Activated CD8-positive, alpha-beta memory T cell treated with anti-CD3 and anti-CD28 coated beads, Interleukin-2, amount 50 U/mL, for 1 hour (primary cell): ENCODE measurements around the gene TMEM39A.

ENCODE experiments used
- DNase-seq: peaks from one replicate; pipeline ENCODE4 v3.0.0-alpha.2; 2020; ENCODE audit errors: extremely low read depth

The TMEM39A gene, protein sequence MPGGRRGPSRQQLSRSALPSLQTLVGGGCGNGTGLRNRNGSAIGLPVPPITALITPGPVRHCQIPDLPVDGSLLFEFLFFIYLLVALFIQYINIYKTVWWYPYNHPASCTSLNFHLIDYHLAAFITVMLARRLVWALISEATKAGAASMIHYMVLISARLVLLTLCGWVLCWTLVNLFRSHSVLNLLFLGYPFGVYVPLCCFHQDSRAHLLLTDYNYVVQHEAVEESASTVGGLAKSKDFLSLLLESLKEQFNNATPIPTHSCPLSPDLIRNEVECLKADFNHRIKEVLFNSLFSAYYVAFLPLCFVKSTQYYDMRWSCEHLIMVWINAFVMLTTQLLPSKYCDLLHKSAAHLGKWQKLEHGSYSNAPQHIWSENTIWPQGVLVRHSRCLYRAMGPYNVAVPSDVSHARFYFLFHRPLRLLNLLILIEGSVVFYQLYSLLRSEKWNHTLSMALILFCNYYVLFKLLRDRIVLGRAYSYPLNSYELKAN

DNA sequence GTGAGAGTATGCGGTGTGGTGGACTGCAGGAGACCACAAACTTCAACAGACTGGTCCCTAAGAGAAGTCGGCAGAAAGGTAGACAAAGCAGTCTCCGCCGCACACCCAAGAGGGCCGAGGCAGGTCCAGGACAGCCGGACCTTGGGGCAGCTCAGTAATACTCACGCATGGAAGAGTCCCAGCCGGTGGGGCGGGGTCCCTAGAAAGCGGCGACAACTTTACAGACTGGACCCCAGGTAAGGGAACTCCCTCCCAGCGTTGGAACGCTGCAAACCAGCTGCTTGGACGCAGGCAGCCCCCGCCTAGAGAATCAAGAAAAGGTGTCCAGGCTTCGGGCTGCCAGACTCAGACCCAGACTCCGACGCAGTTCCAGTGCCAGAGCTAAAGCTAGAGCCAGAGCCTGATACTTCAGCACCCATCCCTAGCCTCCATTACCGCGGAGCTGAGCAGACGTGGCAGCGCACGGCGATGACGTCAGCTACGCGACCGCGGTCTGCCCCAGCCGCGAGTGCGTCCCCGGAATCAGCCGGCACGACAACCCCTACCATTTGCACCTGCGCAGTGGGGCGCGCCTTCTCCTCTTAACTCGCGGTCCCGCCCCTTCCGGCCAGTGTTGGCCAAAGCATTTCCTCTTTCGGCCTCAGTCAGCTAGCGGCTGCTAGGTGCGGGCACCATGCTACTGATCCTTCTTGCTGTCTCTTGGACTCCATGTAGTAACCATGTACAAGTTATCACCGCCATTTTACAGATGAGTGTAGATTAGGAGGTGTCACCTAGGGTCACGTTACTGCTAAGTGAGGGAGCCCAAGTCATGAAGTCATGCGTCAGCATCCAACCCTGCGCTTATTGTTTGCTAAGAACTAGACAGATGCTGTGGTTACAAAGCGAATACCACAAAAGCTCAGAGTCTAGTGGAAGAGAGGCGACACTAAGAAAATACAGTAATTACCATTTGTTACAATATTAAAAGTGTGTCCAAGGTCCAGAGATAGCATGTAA lies at the start of gene TMEM39A:
Gene TMEM39A, minus strand, starts transcription at position 445 of the 999 bp plus-strand sequence. CDS start 1,541 bp downstream, outside the sequence.
- peak; percentile 97 for DNase-seq

DNA sequence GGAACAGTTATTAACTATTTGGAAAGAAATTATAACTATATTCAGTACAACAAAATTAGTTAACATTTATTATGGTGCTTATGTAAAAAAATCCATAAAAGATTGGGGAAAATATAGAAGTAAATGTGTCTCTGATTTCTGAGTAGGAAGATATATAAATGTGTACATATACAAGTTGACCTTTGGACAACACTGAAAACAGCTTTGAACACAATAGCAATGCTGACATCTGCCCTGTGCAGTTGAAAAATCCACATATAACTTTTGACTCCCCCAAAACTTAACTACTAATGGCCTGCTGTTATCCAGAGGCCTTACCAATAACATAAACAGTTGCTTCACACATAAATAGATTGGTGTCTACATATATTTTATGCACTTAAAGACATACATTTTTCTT lies 47.3 kb upstream of the TMEM39A start:
- no peak for DNase-seq

DNA sequence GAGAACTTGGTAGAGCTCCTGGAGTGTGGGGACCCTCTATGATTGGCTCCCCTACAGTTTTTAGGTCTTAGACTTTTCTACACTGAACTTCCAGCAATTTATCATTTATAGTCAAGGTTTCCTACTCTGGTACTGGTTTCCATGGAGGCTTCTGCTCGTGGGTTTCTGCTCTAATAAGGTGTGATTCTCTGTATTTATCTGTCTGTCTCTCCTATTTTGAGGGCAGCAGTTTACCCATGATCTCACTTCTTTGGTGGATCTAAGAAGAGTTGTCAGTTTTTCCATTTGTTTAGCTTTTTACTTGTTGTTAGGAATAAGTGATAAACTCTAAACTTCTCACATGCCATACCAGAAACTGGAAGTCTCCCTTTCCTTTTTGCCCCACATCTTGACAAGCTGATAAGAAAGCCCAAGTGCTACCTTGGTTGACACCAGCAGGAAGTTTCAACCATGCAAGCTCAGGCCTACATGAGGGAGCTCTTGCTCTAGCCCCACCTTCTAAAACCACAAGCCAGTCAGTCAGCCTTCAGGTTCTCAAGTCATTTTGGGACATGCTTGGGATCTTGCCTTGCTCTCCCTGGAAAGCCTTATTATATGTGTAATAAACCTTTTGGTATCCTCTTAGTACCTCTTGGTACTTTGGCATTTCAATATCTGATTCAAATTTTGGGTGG lies 44.9 kb upstream of the TMEM39A start:
- no peak for DNase-seq

DNA sequence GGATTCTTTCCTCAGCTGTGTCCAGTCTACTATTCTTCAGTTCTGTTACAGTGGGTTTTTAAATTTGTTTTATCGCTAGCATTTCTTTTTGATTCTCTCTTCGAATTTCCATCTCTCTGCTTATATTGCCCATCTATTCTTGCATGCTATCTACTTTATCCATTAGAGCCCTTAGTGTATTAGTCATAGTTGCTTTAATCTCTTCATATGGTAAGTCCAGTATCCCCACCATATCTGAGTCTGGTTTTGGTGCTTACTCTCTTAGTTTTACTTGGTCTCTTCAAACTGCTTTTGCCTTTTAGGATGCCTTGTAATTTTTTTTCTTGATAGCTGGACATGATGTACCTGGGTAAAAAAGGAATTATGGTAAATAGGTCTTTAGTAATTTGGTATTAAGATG lies 44.0 kb upstream of the TMEM39A start:
- DNase-seq, result no peak

DNA sequence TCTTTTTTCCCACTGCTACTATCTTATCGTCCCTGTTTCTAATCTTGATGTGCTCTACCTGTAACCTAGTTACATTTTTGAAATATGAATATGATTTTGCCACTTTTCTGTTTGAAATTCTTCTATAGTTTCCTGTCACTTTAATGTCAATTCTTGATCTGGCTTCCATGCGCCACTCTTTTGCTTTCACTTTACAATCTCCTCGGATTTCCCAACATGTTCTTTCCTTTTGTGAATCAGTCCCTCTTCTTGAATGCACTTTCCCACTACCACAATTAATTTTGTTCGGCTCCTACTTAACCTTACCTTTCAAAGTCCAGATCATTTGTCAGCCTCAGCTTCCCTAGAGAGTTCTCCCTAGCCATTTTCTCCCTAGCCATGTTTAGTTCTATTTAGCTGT lies 43.2 kb upstream of the TMEM39A start:
- no peak for DNase-seq

DNA sequence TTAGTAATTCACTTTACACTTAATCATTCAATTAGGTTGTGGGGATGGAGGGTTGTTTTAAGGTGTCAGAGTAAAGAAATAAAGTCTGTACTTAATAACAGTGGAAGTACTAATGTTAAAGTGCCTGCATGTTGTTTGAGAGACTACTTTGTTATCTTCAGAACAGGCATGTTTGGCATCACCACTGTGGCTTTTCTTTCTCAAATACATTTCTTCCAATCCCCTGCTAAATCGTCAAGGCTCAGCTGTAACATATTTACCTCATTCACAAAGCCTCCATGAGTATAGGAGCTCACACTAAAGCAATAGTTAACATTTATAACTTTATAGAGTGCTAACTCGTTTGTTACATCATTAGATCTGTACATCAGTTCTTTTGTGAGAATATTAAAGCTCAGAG lies 37.5 kb upstream of the TMEM39A start:
- DNase-seq, result no peak

DNA sequence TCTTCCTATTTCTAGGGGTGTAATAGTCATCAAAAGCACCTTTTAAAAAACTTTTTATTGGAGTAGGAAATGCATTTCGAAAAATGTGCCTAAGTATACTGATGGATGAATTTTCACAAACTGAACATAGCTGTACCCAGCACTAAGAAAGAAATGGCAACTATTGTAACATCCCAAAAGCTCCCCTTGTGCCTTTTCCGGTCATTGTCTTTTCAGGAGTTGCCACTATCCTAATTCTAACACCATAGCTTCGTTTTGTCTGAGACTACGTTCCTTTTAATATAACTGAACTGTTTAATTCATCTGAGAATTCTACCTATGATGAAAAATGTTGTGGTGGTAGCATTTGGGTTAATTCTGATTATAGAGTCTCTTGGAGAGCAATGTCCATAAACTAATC lies 36.9 kb upstream of the TMEM39A start:
- no peak for DNase-seq

DNA sequence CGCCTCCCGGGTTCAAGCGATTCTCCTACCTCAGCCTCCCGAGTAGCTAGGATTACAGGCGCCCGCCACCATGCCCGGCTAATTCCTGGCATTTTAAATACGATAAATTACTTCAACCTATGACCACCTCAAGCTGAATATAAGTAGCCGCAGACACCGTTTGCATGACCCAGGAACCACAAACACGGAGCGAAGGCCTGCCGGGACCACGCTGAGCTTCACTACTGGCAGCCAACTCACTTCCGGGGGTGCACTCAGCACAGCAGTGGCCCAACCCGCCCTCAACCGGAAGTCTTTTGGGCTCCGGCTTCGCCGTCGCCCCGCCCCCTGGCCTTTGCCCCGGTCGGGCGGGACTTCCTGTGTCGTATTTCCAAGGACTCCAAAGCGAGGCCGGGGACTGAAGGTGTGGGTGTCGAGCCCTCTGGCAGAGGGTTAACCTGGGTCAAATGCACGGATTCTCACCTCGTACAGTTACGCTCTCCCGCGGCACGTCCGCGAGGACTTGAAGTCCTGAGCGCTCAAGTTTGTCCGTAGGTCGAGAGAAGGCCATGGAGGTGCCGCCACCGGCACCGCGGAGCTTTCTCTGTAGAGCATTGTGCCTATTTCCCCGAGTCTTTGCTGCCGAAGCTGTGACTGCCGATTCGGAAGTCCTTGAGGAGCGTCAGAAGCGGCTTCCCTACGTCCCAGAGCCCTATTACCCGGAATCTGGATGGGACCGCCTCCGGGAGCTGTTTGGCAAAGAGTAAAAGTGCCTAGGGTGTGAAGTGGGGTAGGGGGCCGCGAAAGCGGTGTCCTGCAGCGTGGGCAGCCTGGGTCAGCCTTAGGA lies 35.0 kb upstream of the TMEM39A start, which contains the start of gene TIMMDC1:
Gene TIMMDC1, plus strand, starts transcription at position 362 of the 826 bp plus-strand sequence. Its CDS starts 187 bp downstream, at position 549.
- DNase-seq, result peak; percentile 96

DNA sequence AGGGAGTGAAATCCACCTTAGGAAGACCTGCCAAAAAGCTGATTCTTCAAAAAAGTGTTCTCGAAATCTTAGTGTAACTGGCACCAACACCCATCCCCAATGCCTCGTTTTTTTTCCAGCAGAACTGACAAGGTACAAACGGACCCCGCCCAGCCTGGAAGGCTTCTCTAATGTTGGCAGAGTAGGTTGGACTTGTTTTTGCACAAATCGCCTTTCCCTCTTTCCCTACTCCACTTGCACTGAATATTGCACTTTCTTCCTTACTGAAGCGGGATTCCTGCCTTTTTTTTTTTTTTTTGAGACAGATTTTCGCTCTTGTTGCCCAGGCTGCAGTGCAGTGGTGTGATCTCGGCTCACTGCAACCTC lies 34.4 kb upstream of the TMEM39A start:
- DNase-seq, result no peak

DNA sequence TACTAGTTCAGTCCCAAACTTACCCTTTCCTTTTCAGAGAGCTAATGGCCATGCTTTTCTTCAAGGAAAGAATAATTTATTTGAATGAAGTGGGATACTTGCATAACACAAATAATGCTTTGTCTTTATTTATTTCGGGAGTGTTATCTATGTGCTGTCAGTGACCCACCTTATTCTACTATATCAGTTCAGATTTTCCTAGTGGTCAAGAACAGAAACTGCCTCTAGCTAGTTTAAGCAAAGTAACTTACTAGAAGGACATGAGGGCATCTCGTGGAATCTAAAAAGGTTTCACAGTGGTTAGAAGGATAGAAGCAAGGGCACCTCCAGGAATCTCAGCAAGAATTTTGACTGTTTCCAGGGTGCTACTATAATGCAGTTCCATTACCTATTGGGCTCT lies 31.2 kb upstream of the TMEM39A start:
- DNase-seq, result no peak

DNA sequence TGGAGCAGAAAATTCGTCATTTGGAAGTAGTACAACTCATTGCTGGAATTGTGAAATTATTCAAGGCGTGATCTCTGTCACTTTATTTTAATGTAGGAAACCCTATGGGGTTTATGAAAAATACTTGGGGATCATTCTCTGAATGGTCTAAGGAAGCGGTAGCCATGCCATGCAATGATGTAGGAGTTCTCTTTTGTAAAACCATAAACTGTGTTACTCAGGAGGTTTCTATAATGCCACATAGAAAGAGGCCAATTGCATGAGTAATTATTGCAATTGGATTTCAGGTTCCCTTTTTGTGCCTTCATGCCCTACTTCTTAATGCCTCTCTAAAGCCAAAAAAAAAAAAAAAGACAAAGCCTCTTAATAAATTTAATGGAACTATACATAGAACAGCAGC lies 29.4 kb upstream of the TMEM39A start:
- DNase-seq, result no peak

DNA sequence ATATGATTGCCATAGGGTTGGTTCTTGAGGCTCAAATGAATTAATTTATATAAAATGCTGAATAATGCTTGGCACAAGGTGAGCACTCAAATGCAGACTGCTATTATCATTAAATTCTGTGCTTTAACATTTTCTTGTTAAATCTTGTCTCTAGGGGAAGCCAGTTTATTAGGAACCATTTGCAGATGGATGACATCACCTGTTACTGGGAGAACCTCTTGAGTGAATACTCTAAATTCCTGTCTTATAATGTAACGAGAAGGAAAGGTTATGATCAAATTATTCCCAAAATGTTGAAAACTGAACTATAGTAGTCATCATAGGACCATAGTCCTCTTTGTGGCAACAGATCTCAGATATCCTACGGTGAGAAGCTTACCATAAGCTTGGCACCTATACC lies 28.7 kb upstream of the TMEM39A start:
- DNase-seq, result no peak

DNA sequence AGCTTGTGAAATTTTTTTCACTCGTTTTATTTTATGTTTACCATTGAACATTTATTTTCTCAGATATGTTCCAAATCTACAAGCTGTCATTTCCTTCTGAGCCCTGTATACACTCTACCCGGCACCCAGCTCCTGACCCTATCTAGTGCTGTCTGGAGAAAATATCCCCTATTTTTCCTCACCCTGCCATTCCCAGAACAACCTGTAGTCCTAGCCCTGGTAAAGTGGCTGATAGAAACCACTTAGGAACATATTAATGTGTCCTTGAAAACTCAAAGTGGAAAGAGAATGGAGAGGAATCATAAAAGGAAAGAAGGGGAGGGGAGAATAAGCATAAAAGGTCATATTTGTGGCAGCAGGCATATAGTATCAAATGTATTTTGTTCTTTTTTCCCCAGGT lies 26.7 kb upstream of the TMEM39A start:
- DNase-seq, result no peak

DNA sequence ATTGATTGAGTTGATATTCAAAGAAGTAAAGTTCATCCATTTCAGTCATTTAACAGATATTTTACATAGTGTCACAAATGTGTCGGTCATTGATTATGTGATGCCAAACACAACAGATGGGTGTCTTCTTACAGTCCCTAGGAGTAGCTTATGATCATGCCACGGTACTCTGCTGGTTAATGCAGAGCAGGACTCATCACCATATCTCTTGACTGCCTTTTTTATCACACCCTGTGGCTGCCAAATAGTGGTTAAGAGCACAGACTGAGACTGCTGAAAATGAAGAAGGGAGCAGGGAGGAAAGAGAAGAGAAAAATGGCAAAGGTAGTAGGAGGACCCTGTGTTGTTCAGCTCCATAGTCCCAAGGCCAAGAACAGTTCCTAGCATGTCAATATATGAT lies 22.1 kb upstream of the TMEM39A start:
- no peak for DNase-seq

DNA sequence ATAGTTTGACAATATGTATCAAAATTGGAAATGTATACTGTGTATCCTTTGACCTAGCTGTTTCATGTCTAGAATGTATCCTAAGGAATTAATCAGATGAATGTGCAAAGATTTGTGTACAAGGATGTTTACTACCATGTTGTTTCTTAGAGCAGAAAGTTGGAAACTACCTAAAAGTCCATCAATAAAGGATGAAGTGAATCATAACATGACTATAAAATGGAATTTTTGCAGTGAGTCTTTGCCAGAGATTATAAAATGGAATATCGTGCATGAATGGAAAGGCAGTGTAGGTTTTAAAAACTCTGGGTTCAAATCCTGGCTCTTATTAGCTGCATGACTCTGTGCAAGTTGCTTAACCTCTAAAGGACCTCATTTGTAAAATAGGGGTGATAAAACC lies 19.7 kb upstream of the TMEM39A start:
- DNase-seq, result no peak

DNA sequence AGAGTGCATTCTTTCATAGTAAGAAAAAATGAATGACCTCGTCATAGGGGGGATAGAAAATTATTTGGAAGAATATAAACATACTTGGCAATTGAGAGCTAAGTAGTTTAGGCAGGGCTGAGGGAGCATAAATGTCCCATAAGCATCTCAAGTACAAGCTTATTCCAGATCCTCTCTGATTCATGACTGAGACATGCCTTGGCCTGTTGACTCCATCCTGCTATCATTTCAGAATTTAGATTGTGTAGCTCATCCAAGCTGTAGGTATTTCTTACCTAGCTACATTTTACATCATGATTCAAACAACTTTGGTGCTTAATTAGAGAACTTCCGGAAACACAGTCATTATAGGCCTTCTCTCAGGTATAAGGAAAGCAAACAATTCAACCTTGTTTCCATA lies 17.7 kb upstream of the TMEM39A start:
- no peak for DNase-seq

DNA sequence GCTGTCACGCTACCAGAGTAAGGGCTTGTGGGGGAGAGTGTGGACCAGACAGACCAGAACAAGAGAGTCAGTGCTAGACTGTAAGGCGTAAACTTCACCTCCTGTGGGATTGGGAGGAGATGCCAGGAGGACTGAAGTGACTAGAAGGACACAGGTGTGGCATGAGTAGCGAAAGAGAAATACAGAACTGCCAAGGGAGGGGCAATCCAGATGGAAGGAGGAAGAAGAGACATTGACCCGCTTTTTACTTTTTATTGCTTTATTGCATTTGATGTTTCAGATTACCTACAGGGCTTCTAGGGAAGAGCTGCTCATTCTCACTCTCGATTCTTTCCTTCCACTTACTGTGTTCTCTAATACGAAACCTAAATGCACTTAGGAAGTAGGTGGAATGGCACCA lies 7.5 kb upstream of the TMEM39A start:
- DNase-seq, result no peak

DNA sequence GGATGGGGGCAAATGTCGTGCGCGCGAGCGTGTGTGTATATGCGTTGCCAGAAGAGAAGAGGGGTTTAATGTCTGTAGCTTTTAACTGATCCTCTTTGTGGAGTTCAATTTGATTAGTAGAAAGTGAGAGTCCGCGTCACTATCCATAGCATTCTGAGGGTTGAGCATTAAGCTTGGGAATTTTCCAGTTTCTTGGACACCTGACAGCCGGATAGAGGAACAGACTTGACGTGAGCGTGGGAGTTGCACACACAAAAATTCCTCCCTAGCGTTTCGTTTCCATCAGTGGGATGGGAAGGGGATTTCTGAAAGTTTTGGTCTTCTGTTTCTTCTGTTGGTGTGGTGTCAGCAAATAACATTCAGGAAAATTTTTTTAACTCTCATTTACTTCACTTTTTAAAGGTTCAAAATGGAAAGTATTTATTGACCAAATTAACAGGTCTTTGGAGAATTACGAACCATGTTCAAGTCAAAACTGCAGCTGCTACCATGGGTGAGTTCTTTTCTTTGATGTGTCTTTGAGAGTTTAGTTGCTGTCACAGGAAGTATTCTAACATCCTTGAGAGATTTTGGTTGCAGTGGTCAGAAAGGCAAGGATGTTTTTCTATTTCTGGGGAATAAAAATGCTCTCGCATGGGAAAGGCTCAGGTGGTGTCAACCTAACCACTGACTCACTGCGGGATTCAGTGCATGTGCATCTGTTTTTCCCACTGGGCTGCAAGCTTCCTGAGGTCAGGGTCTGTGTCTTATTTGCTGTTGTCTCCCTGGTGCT lies 6.2 kb upstream of the TMEM39A start:
- DNase-seq, result no peak

DNA sequence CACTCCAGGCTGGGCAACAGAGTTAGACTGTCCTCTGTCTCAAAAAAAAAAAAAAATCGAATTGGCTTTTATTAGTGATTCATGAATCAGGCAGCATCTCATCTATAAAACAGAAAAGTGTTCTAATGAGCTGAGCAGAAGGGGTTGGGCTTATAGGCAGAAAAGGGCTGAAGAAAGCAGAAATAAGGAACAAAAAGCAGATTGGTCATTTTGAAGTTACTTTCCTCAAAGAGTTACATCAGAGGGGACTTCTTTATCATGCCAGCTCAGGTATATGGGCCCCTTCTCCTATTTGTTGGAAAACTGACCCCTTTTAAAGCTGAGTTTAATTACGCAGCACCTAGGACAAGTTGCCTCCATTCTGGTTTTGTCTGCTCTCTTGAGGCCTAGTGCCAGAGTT lies 4.6 kb upstream of the TMEM39A start:
- DNase-seq, result no peak

DNA sequence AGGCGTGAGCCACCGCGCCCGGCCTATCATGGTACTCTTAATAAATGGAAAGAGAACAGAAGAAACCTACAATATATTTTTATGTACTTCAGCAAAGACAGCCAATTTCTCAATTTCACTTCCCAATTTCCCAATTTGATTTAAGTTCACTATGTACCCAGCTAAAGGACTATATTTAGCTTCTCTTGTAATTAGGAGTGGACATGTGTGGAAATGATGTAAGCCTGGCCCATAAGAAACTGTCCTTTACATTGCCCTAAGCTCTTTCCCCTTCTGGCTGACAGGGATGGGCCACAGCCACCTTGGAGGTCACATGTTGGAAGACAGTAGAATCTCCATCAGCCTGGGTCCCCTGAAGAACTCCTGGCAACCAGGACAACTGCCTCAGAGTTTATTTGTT lies 6.2 kb downstream of the TMEM39A start:
- DNase-seq, result no peak
